Ovary (tissue), 9 donors: ENCODE data around the gene COL26A1. TPM values are rescaled to one million over a fixed set of nuclear protein-coding genes. Genes with fewer than 3 reads are reported as not detected.

ENCODE experiments used
- DNase-seq, 5 donors: peaks; one replicate each; pipeline ENCODE4 v3.0.0-alpha.2; 2019 to 2020
- H3K27ac ChIP-seq, 2 donors: fragments of 200-600 bp; one replicate each; pipeline versions ENCODE4 v1.5.1 to v1.8.0; 2019 to 2022
- H3K27me3 ChIP-seq: fragments of 200-600 bp; one replicate; pipeline ENCODE4 v1.8.0; 2022
- H3K36me3 ChIP-seq: fragments of 200-600 bp; sonication (generic); one replicate; pipeline ENCODE4 v1.5.1; 2019
- H3K4me1 ChIP-seq: one replicate; pipeline ENCODE4 v1.8.1; 2013; ENCODE audit warnings: mild to moderate bottlenecking, moderate library complexity; ENCODE audit not compliant: insufficient read depth
- H3K4me3 ChIP-seq: fragments of 200-600 bp; sonication (generic); one replicate; pipeline ENCODE4 v1.5.1; 2017
- H3K9me3 ChIP-seq, 2 donors: fragments of 200-600 bp in 1 of 2; sonication (generic) in 1 of 2; one replicate each; pipeline versions ENCODE4 v1.5.1 to v1.8.1; 2013 to 2019; ENCODE audit warnings: mild to moderate bottlenecking in 1 of 2, moderate library complexity in 1 of 2
- EP300 ChIP-seq: sonication (generic); formaldehyde crosslinking; IDR thresholded peaks from one replicate; pipeline ENCODE4 v1.6.1; 2017; ENCODE audit warnings: antibody characterized with exemption
- POLR2A ChIP-seq: fragments of 450-650 bp; IDR thresholded peaks from one replicate; pipeline ENCODE4 v1.6.1; 2017; ENCODE audit warnings: antibody characterized with exemption, mild to moderate bottlenecking, moderate library complexity
- WGBS, 3 donors: extraction: QIAGEN DNeasy Blood & Tissue Kit in 1 of 3; methylation state at CpG; one replicate each; pipeline versions ENCODE4 v1.1.5 to v1.1.7; 2013 to 2017; 5-methylcytosine and 5-hydroxymethylcytosine counted together
- intact Hi-C, 4 donors: fragments of 100-400 bp; cut with DNase I; formaldehyde crosslinking; loops; one replicate each; pipeline versions ENCODE4 v1.11.0 to v1.15.1; 2022 to 2023
- polyA plus RNA-seq, 2 donors: library from polyadenylated mRNA; stranded (reverse); fragments of 200-250 nt in 1 of 2; fragments of 350-450 nt in 1 of 2; fragmentation: Illumina TruSeq in 1 of 2; extraction: RNeasy Lipid Tissue Mini Kit (QIAGEN cat#74804) in 1 of 2; gene quantifications; one replicate each; pipeline ENCODE4 v1.2.3, GENCODE V29; 2013 to 2014
- total RNA-seq, 7 donors: library from RNA; depleted of rRNA in 2 of 7; stranded (reverse); fragments of >200 nt in 2 of 7; fragmentation: NEBNext Ultra II Directional in 3 of 7; extraction: Animal tissue kit (Norgen Biotek cat#: 25700) in 3 of 7; gene quantifications; one replicate each; pipeline versions ENCODE4 v1.1.0 to v1.2.4, GENCODE V29; 2016 to 2023
- TF ChIP-seq, protein P1 (sequence below), 3 donors: fragments of 450-650 bp in 2 of 3; fragments of 200-600 bp in 1 of 3; IDR thresholded peaks; one replicate each; pipeline versions ENCODE4 v1.5.1 to v1.8.0; 2016 to 2022; ENCODE audit warnings: antibody characterized with exemption in 3 of 3, mild to moderate bottlenecking in 1 of 3
- donor health status: DM: no; HTN: no; CAD: no; lungs with moderate emphysema.
- donor health status: DM: no; HTN: no; CAD: no.
- donor health status: Bipolar disorder and iron deficiency.
- donor health status: DM: yes; HTN: yes; CAD: no.
- donor health status: DM: no; HTN: no; CAD: no.
- donor health status: DM: yes; HTN: yes; CAD: no.

The COL26A1 gene
- total and polyA plus RNA-seq, 9 donors, result 0.17 to 2.3 (median 0.40) TPM

GRCh38 chr7:101402081-101402779 is 39.6 kb downstream of the COL26A1 start:
- TF ChIP-seq, protein P1, sequence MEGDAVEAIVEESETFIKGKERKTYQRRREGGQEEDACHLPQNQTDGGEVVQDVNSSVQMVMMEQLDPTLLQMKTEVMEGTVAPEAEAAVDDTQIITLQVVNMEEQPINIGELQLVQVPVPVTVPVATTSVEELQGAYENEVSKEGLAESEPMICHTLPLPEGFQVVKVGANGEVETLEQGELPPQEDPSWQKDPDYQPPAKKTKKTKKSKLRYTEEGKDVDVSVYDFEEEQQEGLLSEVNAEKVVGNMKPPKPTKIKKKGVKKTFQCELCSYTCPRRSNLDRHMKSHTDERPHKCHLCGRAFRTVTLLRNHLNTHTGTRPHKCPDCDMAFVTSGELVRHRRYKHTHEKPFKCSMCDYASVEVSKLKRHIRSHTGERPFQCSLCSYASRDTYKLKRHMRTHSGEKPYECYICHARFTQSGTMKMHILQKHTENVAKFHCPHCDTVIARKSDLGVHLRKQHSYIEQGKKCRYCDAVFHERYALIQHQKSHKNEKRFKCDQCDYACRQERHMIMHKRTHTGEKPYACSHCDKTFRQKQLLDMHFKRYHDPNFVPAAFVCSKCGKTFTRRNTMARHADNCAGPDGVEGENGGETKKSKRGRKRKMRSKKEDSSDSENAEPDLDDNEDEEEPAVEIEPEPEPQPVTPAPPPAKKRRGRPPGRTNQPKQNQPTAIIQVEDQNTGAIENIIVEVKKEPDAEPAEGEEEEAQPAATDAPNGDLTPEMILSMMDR (IDR thresholded peaks at IDR 0.05), result no peak
- TF ChIP-seq POLR2A (no peak), EP300 (no peak)
- H3K4me1 ChIP-seq, result no peaks in the 10 kb centered on the region
- WGBS, 3 donors, result 21 to 30% (median 25%) methylated on average over 12 of the region's 12 CpGs

GRCh38 chr7:101402835-101403234 is 40.2 kb downstream of the COL26A1 start:
- no peak for DNase-seq
- no peaks in the 10 kb centered on the region for H3K9me3 ChIP-seq
- no peaks in the 10 kb centered on the region for H3K4me1 ChIP-seq
- no peaks in the 10 kb centered on the region for H3K27me3 ChIP-seq
- intact Hi-C loops, result no loop called here
- 50 to 77% (median 56%) methylated on average over 6 of the region's 6 CpGs for WGBS, 3 donors
- no peaks in the 10 kb centered on the region for H3K36me3 ChIP-seq
- no peak for TF ChIP-seq POLR2A
- TF ChIP-seq, protein P1 (IDR thresholded peaks at IDR 0.05), result no peak
- TF ChIP-seq EP300, result no peak
- H3K27ac ChIP-seq, result no peak overlapping the region
- no peak overlapping the region for H3K4me3 ChIP-seq

More at GRCh38 chr7:101402081-101402779, 39.6 kb downstream of the COL26A1 start:
- no peak overlapping the region for H3K4me3 ChIP-seq
- no peaks in the 10 kb centered on the region for H3K9me3 ChIP-seq
- H3K36me3 ChIP-seq, result no peaks in the 10 kb centered on the region
- DNase-seq, result no peak
- no peaks in the 10 kb centered on the region for H3K27me3 ChIP-seq
- H3K27ac ChIP-seq, result no peak overlapping the region
- intact Hi-C loops, result no loop called here

- Histone ChIP-seq H3K27ac (no peak overlapping the region), H3K4me1 (no peaks in the 10 kb centered on the region), H3K27me3 (no peaks in the 10 kb centered on the region), H3K4me3 (no peak overlapping the region), H3K9me3 (no peaks in the 10 kb centered on the region), H3K36me3 (no peaks in the 10 kb centered on the region)
- DNase-seq, result no peak
- WGBS, 3 donors, result 41 to 57% (median 57%) methylated on average over 16 of the region's 16 CpGs
- TF ChIP-seq, protein P1 (IDR thresholded peaks at IDR 0.05), result no peak
- TF ChIP-seq EP300 (no peak), POLR2A (no peak)
- intact Hi-C loops, result no loop called here
These were observed 42.9 kb downstream of the COL26A1 start for GRCh38 chr7:101405474-101406067.

- no peak for DNase-seq
- H3K4me1 ChIP-seq, result no peaks in the 10 kb centered on the region
- H3K27me3 ChIP-seq, result no peaks in the 10 kb centered on the region
- intact Hi-C loops, result no loop called here
- no peaks in the 10 kb centered on the region for H3K36me3 ChIP-seq
- H3K4me3 ChIP-seq, result no peak overlapping the region
- no peaks in the 10 kb centered on the region for H3K9me3 ChIP-seq
- H3K27ac ChIP-seq, result no peak overlapping the region
- TF ChIP-seq EP300 (no peak), POLR2A (no peak)
- 14 to 17% (median 16%) methylated on average over 16 of the region's 16 CpGs for WGBS, 3 donors
These were observed 48.2 kb downstream of the COL26A1 start for GRCh38 chr7:101410743-101411507.
